UCSD-AML1 (cell line): ENCODE results near the gene FKTN.

Experiments used
- DNase-seq: peaks from one replicate; lab custom pipeline; 2025; ENCODE audit not compliant: unreplicated experiment; lab: John Stamatoyannopoulos, UW

The FKTN gene

GRCh38 chr9:105678163-105678562 is 120.2 kb downstream of the FKTN start:
- no peak for DNase-seq

DNA sequence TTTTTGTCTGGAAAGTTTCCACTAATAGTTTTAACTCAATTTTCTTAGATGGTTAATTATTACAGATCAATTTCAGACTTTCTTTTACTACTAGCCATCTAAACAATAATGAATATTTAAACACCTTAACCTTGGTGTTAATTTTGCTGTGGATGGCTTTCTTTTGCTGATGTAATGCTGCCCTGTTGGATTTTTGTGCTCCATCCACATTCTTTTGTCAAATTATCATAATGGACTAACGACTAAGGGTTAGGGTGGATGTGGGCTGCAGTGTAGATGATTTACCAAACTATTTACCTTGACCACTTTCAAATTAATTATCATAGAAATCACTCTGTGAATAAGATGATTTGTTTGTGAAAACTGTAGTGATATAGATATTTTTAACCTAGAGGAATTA is 120.8 kb downstream of the FKTN start:
- DNase-seq: no peak

DNA sequence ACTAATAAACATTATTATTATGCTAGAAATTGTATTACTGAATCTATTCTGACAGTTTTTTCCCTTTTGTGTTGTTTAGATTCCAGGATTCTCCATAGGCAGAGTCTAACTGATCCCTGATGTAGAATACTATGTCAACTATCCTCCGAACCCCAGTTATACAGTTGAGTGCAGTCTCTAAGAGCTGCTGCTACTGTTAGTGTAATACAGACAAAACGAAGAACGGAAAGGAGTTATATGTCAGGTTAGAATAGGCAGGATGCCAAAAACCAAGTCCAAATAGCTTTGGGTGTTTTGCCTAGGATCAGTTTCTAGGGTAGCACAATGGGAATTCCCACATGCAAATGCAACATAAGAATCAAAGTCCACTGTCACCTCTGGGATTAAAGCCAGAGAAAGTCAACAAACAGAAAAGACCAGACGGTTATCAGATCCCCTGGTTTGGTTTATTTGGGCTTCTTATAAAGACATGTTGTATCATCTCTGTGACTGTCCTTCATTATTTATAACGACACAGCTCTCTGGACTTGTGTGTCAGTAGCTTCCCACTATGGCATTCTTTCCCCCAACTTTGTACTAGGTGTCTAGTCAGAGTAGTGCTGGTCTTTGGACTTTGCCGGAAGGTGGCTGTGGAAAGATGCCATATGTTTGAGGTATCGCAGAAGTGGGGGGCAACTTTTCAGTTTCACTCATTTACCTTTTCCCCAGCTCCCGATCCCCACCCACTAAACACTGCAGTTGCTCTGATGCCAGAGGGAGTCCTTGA is 121.5 kb downstream of the FKTN start:
- no peak for DNase-seq

GRCh38 chr9:105681313-105681712 is 123.4 kb downstream of the FKTN start:
- DNase-seq: no peak

DNA sequence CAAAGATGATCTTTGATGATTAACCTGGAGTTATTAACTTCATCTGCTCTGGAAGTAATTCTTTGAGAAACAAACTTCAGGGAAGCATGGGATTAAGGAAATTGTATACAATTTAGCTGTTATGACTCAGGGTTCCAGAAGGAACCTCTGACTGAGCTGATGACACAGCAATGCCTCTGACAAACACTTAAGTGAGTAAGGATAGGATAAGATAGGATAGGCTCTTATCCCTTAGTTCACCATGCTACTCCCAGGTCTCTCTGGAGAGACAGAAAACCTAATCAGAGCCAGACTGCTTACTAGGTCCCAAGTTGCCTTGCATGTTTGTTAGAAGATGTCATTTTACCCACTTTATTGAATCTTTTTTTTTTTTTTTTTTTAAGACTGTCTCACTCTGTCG is 123.8 kb downstream of the FKTN start:
- no peak for DNase-seq

DNA sequence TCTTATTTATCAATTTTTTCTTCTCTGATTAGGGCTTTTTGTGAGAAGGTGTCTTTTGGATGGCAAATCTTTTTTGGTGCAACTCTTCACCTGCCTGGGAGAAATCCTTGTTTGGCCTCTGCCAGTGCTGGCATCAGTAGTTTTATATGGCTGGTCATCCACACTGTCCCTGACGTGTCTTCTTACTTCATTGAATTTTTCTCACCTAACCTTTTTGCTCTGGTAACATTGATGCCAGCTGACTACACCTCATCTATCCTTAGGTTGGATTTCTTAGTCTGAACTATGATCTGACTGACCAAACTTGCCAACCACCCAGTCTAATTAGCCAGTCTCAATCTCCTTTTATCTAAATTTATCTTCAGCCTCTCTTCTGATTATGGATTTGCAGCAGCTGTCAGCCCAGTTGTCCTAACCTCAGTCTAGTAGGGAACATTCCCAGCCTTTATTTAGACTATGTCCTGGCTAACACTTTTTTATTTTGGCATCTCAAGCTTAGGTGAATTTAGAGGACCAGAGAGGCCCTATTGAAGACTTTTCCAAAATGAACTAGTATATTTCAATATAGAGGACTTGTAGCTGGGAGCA is 125.9 kb downstream of the FKTN start:
- DNase-seq: no peak

DNA sequence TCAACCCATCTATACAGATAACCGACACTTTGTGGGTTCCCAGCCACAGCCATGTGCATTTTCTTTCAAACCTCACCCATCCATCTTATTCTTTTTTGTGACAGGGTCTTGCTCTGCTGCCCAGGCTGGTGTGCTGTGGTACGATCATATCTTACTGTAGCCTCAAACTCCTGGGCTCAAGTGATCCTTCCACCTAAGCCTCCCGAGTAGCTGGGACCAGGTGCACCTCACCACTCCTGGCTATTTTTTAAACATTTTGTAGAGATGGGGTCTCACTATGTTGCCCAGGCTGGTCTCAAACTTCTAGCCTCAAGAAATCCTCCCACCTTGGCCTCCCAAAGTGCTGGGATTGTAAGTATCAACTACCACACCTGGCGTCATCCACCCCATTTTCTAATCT is 129.0 kb downstream of the FKTN start:
- DNase-seq: no peak
